ENCODE data around the gene LETM1. TPM values are rescaled to one million over a fixed set of nuclear protein-coding genes. Genes with fewer than 3 reads are reported as not detected.

LETM1 gene
- polyA plus RNA-seq, 1 donor (not counting 4 experiments of a cell fraction or from before 2014, with no cell fraction given): 25.6 TPM

GRCh38 chr4:1885414-1885813, 29.5 kb upstream of the LETM1 start:
- Histone ChIP-seq H3K4me3 (ENCODE audit: control insufficient read depth in 2 of 3, extremely low read depth in 1 of 3, insufficient read depth in 2 of 3, low read depth in 1 of 3, low read length in 3 of 3) (no peak overlapping the region), H3K9ac (ENCODE audit: control insufficient read depth, extremely low read depth, insufficient read depth, low read length) (no peak overlapping the region), H2AFZ (ENCODE audit: control insufficient read depth, low read length) (no peak overlapping the region), H3K27ac (ENCODE audit: control insufficient read depth, insufficient read depth, low read length) (no peak overlapping the region), H3K4me2 (ENCODE audit: control insufficient read depth, extremely low read depth, insufficient read depth, low read depth, low read length) (no peak overlapping the region), H4K20me1 (ENCODE audit: control insufficient read depth, extremely low read depth, insufficient read depth, low read length) (peaks cover 8% of the 10 kb centered on the region), H3K9me3 (ENCODE audit: control insufficient read depth, low read depth, low read length) (no peaks in the 10 kb centered on the region), H3K36me3 (ENCODE audit: control insufficient read depth in 2 of 2, extremely low read depth in 1 of 2, insufficient read depth in 2 of 2, low read length in 2 of 2) (peaks cover 0 to 3% of the 10 kb centered on the region in 2 experiments), H3K4me1 (ENCODE audit: control insufficient read depth, extremely low read depth, insufficient read depth, low read length) (no peaks in the 10 kb centered on the region), H3K79me2 (ENCODE audit: control insufficient read depth, insufficient read depth, low read length) (peaks cover 99% of the 10 kb centered on the region), H3K27me3 (ENCODE audit: control insufficient read depth, extremely low read depth, insufficient read depth, low read length) (no peaks in the 10 kb centered on the region), H3K9me1 (ENCODE audit: control insufficient read depth, extremely low read depth, insufficient read depth, low read length) (peaks cover 2% of the 10 kb centered on the region)
- no peak for FAIRE-seq
- no peak for TF ChIP-seq EZH2 (IDR thresholded peaks at IDR 0.05; ENCODE audit: low read length)
- no peak for TF ChIP-seq CTCF (optimal IDR thresholded peaks at IDR 0.05 in 1 of 3, IDR thresholded peaks at IDR 0.05 in 1 of 3, conservative IDR thresholded peaks at IDR 0.05 in 1 of 3; ENCODE audit: extremely low read depth in 1 of 3, insufficient read depth in 2 of 3, low read length in 3 of 3)
- DNase-seq (ENCODE audit: low read depth, low spot score): no peak
- dilution Hi-C loops (cut with MboI; ENCODE audit: extremely low pct_ligation_motif_present, low sequenced_read_pairs): no loop called here

DNA sequence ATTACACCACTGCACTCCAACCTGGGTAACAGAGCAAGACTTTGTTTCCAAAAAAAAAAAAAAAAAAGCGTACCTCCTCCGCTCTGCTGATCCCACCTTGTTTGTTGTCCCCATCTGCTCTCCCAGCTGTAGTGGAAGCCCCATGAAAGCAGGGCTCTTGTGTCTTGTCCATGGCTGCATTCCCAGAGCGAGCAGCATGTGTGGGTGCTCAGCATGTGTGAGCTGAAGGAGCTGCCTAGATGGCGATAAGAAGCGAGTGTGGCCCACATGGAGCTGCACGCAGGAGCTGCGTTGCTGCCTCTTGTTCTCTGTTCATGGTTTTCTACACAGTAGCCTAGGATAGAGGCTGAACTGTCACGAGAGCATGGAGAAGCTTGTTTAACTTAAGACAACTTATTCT, 27.6 kb upstream of the LETM1 start:
- peaks cover 97% of the 10 kb centered on the region for H3K79me2 ChIP-seq (ENCODE audit: control insufficient read depth, insufficient read depth, low read length)
- dilution Hi-C loops (cut with MboI; ENCODE audit: extremely low pct_ligation_motif_present, low sequenced_read_pairs): no loop called here

More for the DNA sequence above, 27.6 kb upstream of the LETM1 start:
- Histone ChIP-seq H3K4me3 (ENCODE audit: control insufficient read depth in 2 of 3, extremely low read depth in 1 of 3, insufficient read depth in 2 of 3, low read depth in 1 of 3, low read length in 3 of 3) (no peak overlapping the region), H3K27ac (ENCODE audit: control insufficient read depth, insufficient read depth, low read length) (no peak overlapping the region), H3K36me3 (ENCODE audit: control insufficient read depth in 2 of 2, extremely low read depth in 1 of 2, insufficient read depth in 2 of 2, low read length in 2 of 2) (peaks cover 0 to 7% of the 10 kb centered on the region in 2 experiments), H2AFZ (ENCODE audit: control insufficient read depth, low read length) (no peak overlapping the region), H4K20me1 (ENCODE audit: control insufficient read depth, extremely low read depth, insufficient read depth, low read length) (peaks cover 10% of the 10 kb centered on the region), H3K27me3 (ENCODE audit: control insufficient read depth, extremely low read depth, insufficient read depth, low read length) (no peaks in the 10 kb centered on the region), H3K9me3 (ENCODE audit: control insufficient read depth, low read depth, low read length) (no peaks in the 10 kb centered on the region), H3K4me2 (ENCODE audit: control insufficient read depth, extremely low read depth, insufficient read depth, low read depth, low read length) (no peak overlapping the region), H3K9ac (ENCODE audit: control insufficient read depth, extremely low read depth, insufficient read depth, low read length) (no peak overlapping the region), H3K4me1 (ENCODE audit: control insufficient read depth, extremely low read depth, insufficient read depth, low read length) (no peaks in the 10 kb centered on the region), H3K9me1 (ENCODE audit: control insufficient read depth, extremely low read depth, insufficient read depth, low read length) (peaks cover 2% of the 10 kb centered on the region)
- DNase-seq (ENCODE audit: low read depth, low spot score) (no peak), FAIRE-seq (no peak)
- TF ChIP-seq EZH2 (IDR thresholded peaks at IDR 0.05; ENCODE audit: low read length) (no peak), CTCF (optimal IDR thresholded peaks at IDR 0.05 in 1 of 3, IDR thresholded peaks at IDR 0.05 in 1 of 3, conservative IDR thresholded peaks at IDR 0.05 in 1 of 3; ENCODE audit: extremely low read depth in 1 of 3, insufficient read depth in 2 of 3, low read length in 3 of 3) (no peak)

Data from keratinocyte (primary cell).